Stimulated activated effector memory CD8-positive, alpha-beta T cell treated with anti-CD3 and anti-CD28 coated beads, Interleukin-12 subunit alpha, Interleukin-12 subunit beta, amount 100 ng/mL, for 72 hours (primary cell): Measurements from ENCODE around the gene DUS3L.
"Not testable (repeated sequence)": the region's sequence is repeated elsewhere in the genome, so short reads cannot be mapped to it uniquely, and the experiment has no call there.

Experiments used
- ATAC-seq: fragments of 150-1000 bp; cut with Tn5 transposase; 2 replicates; pipeline ENCODE4 v1.10.0; 2021
- DNase-seq, 2 donors: peaks; one replicate each; pipeline ENCODE4 v3.0.0; 2021 to 2022; ENCODE audit warnings: low spot score in 2 of 2
- H3K27ac Mint-ChIP-seq: one replicate; pipeline ENCODE4 v1.8.0; 2022; ENCODE audit warnings: mild to moderate bottlenecking, mixed read lengths
- H3K36me3 Mint-ChIP-seq: one replicate; pipeline ENCODE4 v1.8.0; 2022; ENCODE audit warnings: mild to moderate bottlenecking, mixed read lengths
- H3K4me1 Mint-ChIP-seq: one replicate; pipeline ENCODE4 v1.8.0; 2022; ENCODE audit warnings: mixed read lengths
- H3K4me3 Mint-ChIP-seq: one replicate; pipeline ENCODE4 v1.8.0; 2022; ENCODE audit warnings: mild to moderate bottlenecking, mixed read lengths
- H3K9me3 Mint-ChIP-seq: one replicate; pipeline ENCODE4 v1.8.0; 2022; ENCODE audit warnings: mixed read lengths

Gene DUS3L

DNA sequence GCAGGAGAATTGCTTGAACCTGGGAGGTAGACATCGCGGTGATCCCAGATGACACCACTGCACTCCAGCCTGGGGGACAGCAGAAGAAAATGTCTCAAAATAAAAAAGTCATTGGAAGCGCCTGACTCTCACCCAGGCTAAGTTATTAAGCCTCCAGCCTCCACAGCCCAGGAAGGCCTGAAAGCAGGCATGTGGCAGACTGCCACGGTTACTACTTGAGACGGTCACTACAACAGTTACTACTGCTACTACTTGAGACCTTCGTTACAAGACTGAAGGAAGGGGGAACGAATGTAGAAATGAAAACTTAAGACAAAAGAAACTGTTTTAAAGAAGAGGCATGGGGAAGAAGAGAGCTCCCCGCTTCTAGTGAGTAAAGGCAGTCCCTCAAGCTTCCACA, 16.0 kb downstream of the DUS3L start:
- no peak overlapping the region for H3K27ac Mint-ChIP-seq
- no peak for ATAC-seq

DNA sequence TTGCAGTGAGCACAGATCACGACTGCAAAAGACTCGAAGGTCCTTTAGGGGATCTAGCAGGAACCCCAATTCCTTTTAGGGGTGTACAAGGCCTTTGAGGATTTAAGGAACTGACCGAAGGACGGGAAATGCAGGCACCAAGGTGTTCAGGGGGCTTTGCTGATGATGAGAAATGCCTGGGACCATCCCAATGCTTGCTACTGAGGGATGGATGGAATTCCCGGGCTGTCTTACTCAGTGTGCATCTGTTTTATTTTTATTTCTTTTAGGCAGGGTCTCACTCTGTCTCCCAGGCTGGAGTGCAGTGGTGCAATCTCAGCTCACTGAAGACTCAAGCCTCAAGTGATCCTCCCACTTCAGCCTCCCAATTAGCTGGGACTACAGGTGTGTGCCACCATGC, 17.7 kb downstream of the DUS3L start:
- Mint-ChIP-seq H3K9me3 (no peaks in the 10 kb centered on the region), H3K4me3 (no peak overlapping the region), H3K36me3 (no peaks in the 10 kb centered on the region), H3K27ac (no peak overlapping the region), H3K4me1 (no peaks in the 10 kb centered on the region)
- ATAC-seq (no peak), DNase-seq (no peak)

More for the DNA sequence above, 16.0 kb downstream of the DUS3L start:
- no peak overlapping the region for H3K4me3 Mint-ChIP-seq
- no peaks in the 10 kb centered on the region for H3K4me1 Mint-ChIP-seq
- no peaks in the 10 kb centered on the region for H3K36me3 Mint-ChIP-seq
- no peaks in the 10 kb centered on the region for H3K9me3 Mint-ChIP-seq
- no peak for DNase-seq

DNA sequence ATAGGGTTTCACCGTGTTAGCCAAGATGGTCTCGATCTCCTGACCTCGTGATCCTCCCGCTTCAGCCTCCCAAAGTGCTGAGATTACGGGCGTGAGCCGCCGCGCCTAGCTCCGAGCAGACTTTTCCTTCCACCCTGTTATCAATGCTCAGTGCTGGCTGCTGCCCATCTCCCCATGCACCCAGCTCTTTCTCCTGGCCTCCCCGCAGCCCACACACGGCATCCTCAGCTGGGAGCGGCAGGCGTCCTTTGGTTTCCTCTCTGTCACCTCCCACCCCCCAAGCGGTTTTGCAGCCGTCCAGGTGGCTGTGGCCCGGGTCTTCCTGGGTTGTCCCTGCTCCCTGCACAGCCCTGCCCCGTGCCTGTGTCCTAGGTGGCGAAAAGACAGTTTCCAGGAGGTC, 18.5 kb downstream of the DUS3L start:
- H3K27ac Mint-ChIP-seq = no peak overlapping the region

GRCh38 chr19:5767949-5768348, 23.0 kb downstream of the DUS3L start:
- Mint-ChIP-seq H3K4me1 (no peaks in the 10 kb centered on the region), H3K9me3 (no peaks in the 10 kb centered on the region), H3K4me3 (no peak overlapping the region), H3K27ac (no peak overlapping the region), H3K36me3 (no peaks in the 10 kb centered on the region)
- no peak for DNase-seq
- ATAC-seq = no peak

More for the DNA sequence above, 18.5 kb downstream of the DUS3L start:
- no peak for DNase-seq
- H3K4me1 Mint-ChIP-seq = no peaks in the 10 kb centered on the region
- no peak overlapping the region for H3K4me3 Mint-ChIP-seq
- ATAC-seq = no peak
- H3K9me3 Mint-ChIP-seq = no peaks in the 10 kb centered on the region
- H3K36me3 Mint-ChIP-seq = no peaks in the 10 kb centered on the region

DNA sequence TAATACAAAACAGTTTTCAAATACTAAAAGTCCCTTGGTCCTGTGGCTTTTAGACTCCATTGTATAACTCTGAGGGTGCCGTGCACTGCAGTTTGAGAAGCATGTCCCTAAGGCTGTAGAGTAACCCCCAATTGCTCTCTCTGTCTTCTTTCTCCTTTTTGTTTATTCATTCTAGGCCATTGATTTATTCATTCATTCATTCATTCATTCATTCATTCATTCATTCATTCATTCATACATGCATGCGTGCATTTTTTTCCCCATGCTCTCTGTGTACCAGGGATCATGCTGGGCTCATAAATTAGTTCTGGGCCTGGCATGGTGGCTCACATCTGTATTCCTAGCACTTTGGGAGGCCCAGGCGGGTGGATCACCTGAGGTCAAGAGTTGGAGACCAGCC, 25.7 kb downstream of the DUS3L start:
- H3K36me3 Mint-ChIP-seq = no peaks in the 10 kb centered on the region
- DNase-seq = no peak

GRCh38 chr19:5762608-5763217, 28.2 kb downstream of the DUS3L start:
- DNase-seq = no peak
- Mint-ChIP-seq H3K4me1 (no peaks in the 10 kb centered on the region), H3K4me3 (no peak overlapping the region), H3K27ac (no peak overlapping the region), H3K36me3 (no peaks in the 10 kb centered on the region), H3K9me3 (no peaks in the 10 kb centered on the region)
- no peak for ATAC-seq

More for the DNA sequence above, 25.7 kb downstream of the DUS3L start:
- H3K9me3 Mint-ChIP-seq = no peaks in the 10 kb centered on the region
- no peaks in the 10 kb centered on the region for H3K4me1 Mint-ChIP-seq
- no peak for ATAC-seq
- no peak overlapping the region for H3K4me3 Mint-ChIP-seq
- no peak overlapping the region for H3K27ac Mint-ChIP-seq

- DNase-seq (no peak), ATAC-seq (no peak)
- H3K4me1 Mint-ChIP-seq = no peaks in the 10 kb centered on the region
- H3K9me3 Mint-ChIP-seq = no peaks in the 10 kb centered on the region
- H3K36me3 Mint-ChIP-seq = no peaks in the 10 kb centered on the region
- no peak overlapping the region for H3K27ac Mint-ChIP-seq
- no peak overlapping the region for H3K4me3 Mint-ChIP-seq
These were observed 37.2 kb downstream of the DUS3L start for GRCh38 chr19:5753743-5754142.

GRCh38 chr19:5751709-5752108, 39.3 kb downstream of the DUS3L start:
- ATAC-seq (no peak), DNase-seq (no peak)
- Mint-ChIP-seq H3K4me1 (no peaks in the 10 kb centered on the region), H3K9me3 (no peaks in the 10 kb centered on the region), H3K27ac (no peak overlapping the region), H3K36me3 (no peaks in the 10 kb centered on the region), H3K4me3 (no peak overlapping the region)

DNA sequence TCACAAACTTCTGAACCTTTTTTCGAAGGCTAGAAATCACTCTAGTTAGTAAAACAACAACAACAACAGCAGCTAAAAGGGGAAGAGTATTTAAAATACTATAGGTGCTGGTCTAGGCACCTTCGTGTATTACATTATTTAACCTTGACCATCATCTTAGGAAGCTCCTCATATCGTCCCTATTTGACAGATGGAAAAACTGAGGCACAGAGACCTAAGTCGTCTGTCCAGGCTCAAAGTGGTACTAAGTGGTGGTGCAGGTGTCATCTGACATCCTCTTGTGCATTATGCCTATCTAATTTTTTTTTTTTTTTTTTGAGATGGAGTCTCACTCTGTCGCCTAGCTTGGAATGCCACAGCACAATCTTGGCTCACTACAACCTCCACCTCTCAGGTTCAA, 41.5 kb downstream of the DUS3L start:
- no peaks in the 10 kb centered on the region for H3K9me3 Mint-ChIP-seq
- no peak overlapping the region for H3K4me3 Mint-ChIP-seq
- DNase-seq = no peak
- H3K27ac Mint-ChIP-seq = no peak overlapping the region
- H3K36me3 Mint-ChIP-seq = no peaks in the 10 kb centered on the region
- H3K4me1 Mint-ChIP-seq = no peaks in the 10 kb centered on the region
- ATAC-seq = no peak

DNA sequence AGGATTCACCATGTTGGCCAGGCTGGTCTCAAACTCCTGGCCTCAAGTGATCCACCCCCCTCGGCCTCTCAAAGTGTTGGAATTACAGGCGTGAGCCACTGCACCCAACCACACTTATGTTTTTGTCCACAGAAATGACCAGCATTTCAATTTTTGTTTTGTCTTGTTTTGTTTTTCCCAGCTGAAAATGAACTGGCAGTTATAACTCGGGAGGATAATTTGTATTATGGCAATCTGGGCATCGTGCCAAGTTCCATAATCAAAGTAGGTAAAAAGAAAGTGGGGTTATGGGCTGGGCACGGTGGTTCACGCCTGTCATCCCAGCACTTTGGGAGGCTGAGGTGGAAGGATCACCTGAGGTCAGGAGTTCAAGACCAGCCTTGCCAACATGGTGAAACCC, 42.0 kb downstream of the DUS3L start:
- H3K9me3 Mint-ChIP-seq, H3K27ac Mint-ChIP-seq, DNase-seq, ATAC-seq, H3K4me3 Mint-ChIP-seq, H3K4me1 Mint-ChIP-seq, H3K36me3 Mint-ChIP-seq: not testable (repeated sequence)

GRCh38 chr19:5744999-5745398, 46.0 kb downstream of the DUS3L start:
- H3K4me3 Mint-ChIP-seq, H3K4me1 Mint-ChIP-seq, DNase-seq, H3K36me3 Mint-ChIP-seq, ATAC-seq, H3K27ac Mint-ChIP-seq, H3K9me3 Mint-ChIP-seq: not testable (repeated sequence)

- DNase-seq = no peak
- no peaks in the 10 kb centered on the region for H3K36me3 Mint-ChIP-seq
- ATAC-seq = no peak
- H3K4me1 Mint-ChIP-seq = no peaks in the 10 kb centered on the region
- H3K27ac Mint-ChIP-seq = no peak overlapping the region
- H3K4me3 Mint-ChIP-seq = no peak overlapping the region
- no peaks in the 10 kb centered on the region for H3K9me3 Mint-ChIP-seq
These were observed 47.3 kb downstream of the DUS3L start for GRCh38 chr19:5743630-5744029.

DNA sequence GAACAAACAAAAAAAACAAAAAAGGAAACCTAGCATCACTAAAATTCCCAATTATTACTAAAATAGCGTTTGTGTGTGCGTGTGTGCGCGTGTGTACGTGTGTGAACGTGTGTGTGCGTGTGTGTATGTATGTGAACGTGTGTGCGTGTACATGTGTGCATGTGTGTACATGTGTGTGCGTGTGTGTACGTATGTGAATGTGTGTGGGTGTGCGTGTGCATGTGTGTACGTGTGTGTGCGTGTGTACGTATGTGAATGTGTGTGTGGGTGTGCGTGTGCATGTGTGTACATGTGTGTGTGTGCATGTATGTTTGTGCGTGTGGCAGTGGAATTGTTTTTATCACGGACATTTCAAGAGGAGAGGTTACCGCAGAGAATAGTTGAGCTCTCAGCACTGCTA, 48.9 kb downstream of the DUS3L start:
- no peaks in the 10 kb centered on the region for H3K36me3 Mint-ChIP-seq
- H3K27ac Mint-ChIP-seq = no peak overlapping the region
- DNase-seq = no peak
- no peaks in the 10 kb centered on the region for H3K4me1 Mint-ChIP-seq
- no peak overlapping the region for H3K4me3 Mint-ChIP-seq
- no peak for ATAC-seq
- H3K9me3 Mint-ChIP-seq = no peaks in the 10 kb centered on the region

DNA sequence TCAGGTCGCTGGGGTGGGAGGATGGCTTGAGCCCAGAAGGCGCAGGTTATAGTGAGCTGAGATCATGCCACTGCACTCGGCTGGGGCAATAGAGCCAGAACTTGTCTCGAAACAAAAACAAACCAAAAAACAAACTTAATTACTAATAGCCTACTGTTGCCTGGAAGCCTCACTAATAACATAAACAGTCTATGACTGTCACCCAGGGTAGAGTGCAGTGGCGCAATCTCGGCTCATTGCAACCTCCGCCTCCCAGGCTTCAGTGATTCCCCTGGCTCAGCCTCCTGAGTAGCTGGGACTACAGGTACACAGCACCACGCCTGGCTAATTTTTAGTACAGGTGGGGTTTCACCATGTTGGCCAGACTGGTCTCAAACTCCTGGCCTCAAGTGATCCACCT, 52.5 kb downstream of the DUS3L start:
- H3K27ac Mint-ChIP-seq = no peak overlapping the region
- DNase-seq = no peak
- no peak for ATAC-seq

More for the DNA sequence above, 52.5 kb downstream of the DUS3L start:
- no peaks in the 10 kb centered on the region for H3K36me3 Mint-ChIP-seq
- no peaks in the 10 kb centered on the region for H3K4me1 Mint-ChIP-seq
- H3K9me3 Mint-ChIP-seq = no peaks in the 10 kb centered on the region
- H3K4me3 Mint-ChIP-seq = no peak overlapping the region
